Measurements from ENCODE around the gene GIMAP8. TPM values are rescaled to one million over a fixed set of nuclear protein-coding genes. Genes with fewer than 3 reads are reported as not detected.
A peak's percentile ranks its signal among the peaks of the same experiment; 100 is the strongest.

GIMAP8 gene
- total RNA-seq, 1 donor from 2014 or later, result 14.9 TPM

GRCh38 chr7:150430465-150431085 lies 19.9 kb upstream of the GIMAP8 start:
- intact Hi-C loops (cut with DNase I), result no loop called here
- peak; percentile 61 for DNase-seq (ENCODE audit: missing footprints)

GRCh38 chr7:150431839-150432658 lies 18.4 kb upstream of the GIMAP8 start:
- no peak for DNase-seq (ENCODE audit: missing footprints)
- intact Hi-C loops (cut with DNase I), result no loop called here
- ATAC-seq, result no peak

More at GRCh38 chr7:150430465-150431085, 19.9 kb upstream of the GIMAP8 start:
- ATAC-seq, result no peak

GRCh38 chr7:150432915-150433892 lies 17.2 kb upstream of the GIMAP8 start:
- peak; percentile 45 for DNase-seq (ENCODE audit: missing footprints)
- intact Hi-C loops (cut with DNase I), result no loop called here
- ATAC-seq, result peak; percentile 51

- intact Hi-C loops (cut with DNase I), result no loop called here
- ATAC-seq, result no peak
- no peak for DNase-seq (ENCODE audit: missing footprints)
Observed at GRCh38 chr7:150434240-150434639, 16.2 kb upstream of the GIMAP8 start.

GRCh38 chr7:150435047-150435389 lies 15.4 kb upstream of the GIMAP8 start:
- DNase-seq (ENCODE audit: missing footprints) (no peak), ATAC-seq (no peak)
- intact Hi-C loops (cut with DNase I), result no loop called here

- DNase-seq (ENCODE audit: missing footprints), result no peak
- peak; percentile 42 for ATAC-seq
- intact Hi-C loops (cut with DNase I), result no loop called here
Observed at GRCh38 chr7:150435390-150436073, 14.9 kb upstream of the GIMAP8 start.

GRCh38 chr7:150439967-150440366 lies 10.5 kb upstream of the GIMAP8 start:
- no peak for ATAC-seq
- intact Hi-C loops (cut with DNase I), result no loop called here
- DNase-seq (ENCODE audit: missing footprints), result no peak

- intact Hi-C loops (cut with DNase I), result no loop called here
- no peak for ATAC-seq
Observed at GRCh38 chr7:150441524-150441923, 8.9 kb upstream of the GIMAP8 start.

GRCh38 chr7:150442811-150443210 lies 7.6 kb upstream of the GIMAP8 start:
- DNase-seq (ENCODE audit: missing footprints) (no peak), ATAC-seq (no peak)
- intact Hi-C loops (cut with DNase I), result no loop called here

More at GRCh38 chr7:150441524-150441923, 8.9 kb upstream of the GIMAP8 start:
- DNase-seq (ENCODE audit: missing footprints), result no peak

GRCh38 chr7:150443793-150444540 lies 6.5 kb upstream of the GIMAP8 start:
- ATAC-seq (no peak), DNase-seq (ENCODE audit: missing footprints) (no peak)
- intact Hi-C loops (cut with DNase I), result no loop called here

- intact Hi-C loops (cut with DNase I), result no loop called here
- no peak for ATAC-seq
- no peak for DNase-seq (ENCODE audit: missing footprints)
Observed at GRCh38 chr7:150444674-150445365, 5.6 kb upstream of the GIMAP8 start.

GRCh38 chr7:150446288-150446938 lies 4.0 kb upstream of the GIMAP8 start:
- DNase-seq (ENCODE audit: missing footprints), result no peak
- ATAC-seq, result no peak
- intact Hi-C loops (cut with DNase I), result no loop called here

- DNase-seq (ENCODE audit: missing footprints) (no peak), ATAC-seq (no peak)
- intact Hi-C loops (cut with DNase I), result loop anchor here (1.0 kb wide), 1 partner anchor 309 kb away; no protein-coding TSS in a partner anchor
Observed at GRCh38 chr7:150447966-150448788, 2.3 kb upstream of the GIMAP8 start.

- DNase-seq (ENCODE audit: missing footprints), result peak; percentile 93
- peak; percentile 60 for ATAC-seq
- intact Hi-C loops (cut with DNase I), result loop anchor here (1.0 kb wide), 1 partner anchor 309 kb away; no protein-coding TSS in a partner anchor
Observed at GRCh38 chr7:150448789-150449147, 1.7 kb upstream of the GIMAP8 start.

GRCh38 chr7:150449206-150449952 lies 1.1 kb upstream of the GIMAP8 start:
- no peak for ATAC-seq
- intact Hi-C loops (cut with DNase I), result no loop called here
- DNase-seq (ENCODE audit: missing footprints), result no peak
